SJCRH30 (cell line): ENCODE measurements around the gene SH2D6. TPM values are rescaled to one million over a fixed set of nuclear protein-coding genes. Genes with fewer than 3 reads are reported as not detected.

ENCODE experiments used
- DNase-seq, 2 experiments: peaks; one replicate each; pipeline ENCODE4 v3.0.0-alpha.2; 2015 to 2020
- H3K27ac ChIP-seq: fragments of 250-450 bp; sonication (Bioruptor Pico); 2 replicates; pipeline ENCODE4 v1.5.1; 2020; ENCODE audit warnings: mild to moderate bottlenecking, moderate library complexity
- H3K27me3 ChIP-seq: fragments of 250-450 bp; sonication (Bioruptor Pico); 2 replicates; pipeline ENCODE4 v1.5.1; 2020; ENCODE audit warnings: mild to moderate bottlenecking, moderate library complexity
- H3K36me3 ChIP-seq: fragments of 250-450 bp; sonication (Bioruptor Pico); 2 replicates; pipeline ENCODE4 v1.5.1; 2020; ENCODE audit warnings: mild to moderate bottlenecking, moderate library complexity
- H3K4me1 ChIP-seq: fragments of 250-450 bp; sonication (Bioruptor Pico); 2 replicates; pipeline ENCODE4 v1.5.1; 2020; ENCODE audit warnings: mild to moderate bottlenecking, moderate library complexity
- H3K4me3 ChIP-seq: fragments of 250-450 bp; sonication (Bioruptor Pico); 2 replicates; pipeline ENCODE4 v1.5.1; 2020; ENCODE audit warnings: mild to moderate bottlenecking, moderate library complexity
- H3K9me3 ChIP-seq: fragments of 250-450 bp; sonication (Bioruptor Pico); replicated peaks from 2 replicates; pipeline ENCODE4 v1.5.1; 2020; ENCODE audit warnings: mild to moderate bottlenecking, moderate library complexity
- total RNA-seq: library from RNA; depleted of rRNA; stranded (reverse); fragments of >200 nt; shearing (Covaris generic); gene quantifications from 2 replicates; pipeline ENCODE4 v1.2.3, GENCODE V29; 2014

Gene SH2D6
- total RNA-seq, 1 experiment from 2014 or later = 0.77 TPM

- Histone ChIP-seq H3K4me1 (no peaks in the 10 kb centered on the region), H3K36me3 (no peaks in the 10 kb centered on the region), H3K9me3 (no peaks in the 10 kb centered on the region), H3K27me3 (no peaks in the 10 kb centered on the region), H3K27ac (no peak overlapping the region), H3K4me3 (no peak overlapping the region)
- peak in 1 of 2 experiments; percentile 27 for DNase-seq
Observed at GRCh38 chr2:85452237-85452636, 33.7 kb downstream of the SH2D6 start.

- H3K4me1 ChIP-seq = no peaks in the 10 kb centered on the region
- H3K9me3 ChIP-seq = no peaks in the 10 kb centered on the region
Observed at GRCh38 chr2:85453571-85453970, 35.1 kb downstream of the SH2D6 start.

GRCh38 chr2:85455552-85456090 is 37.1 kb downstream of the SH2D6 start:
- H3K9me3 ChIP-seq = no peaks in the 10 kb centered on the region
- no peak overlapping the region for H3K27ac ChIP-seq
- no peaks in the 10 kb centered on the region for H3K36me3 ChIP-seq
- DNase-seq = no peak
- no peaks in the 10 kb centered on the region for H3K27me3 ChIP-seq
- H3K4me3 ChIP-seq = no peak overlapping the region
- H3K4me1 ChIP-seq = no peaks in the 10 kb centered on the region

More at GRCh38 chr2:85453571-85453970, 35.1 kb downstream of the SH2D6 start:
- no peaks in the 10 kb centered on the region for H3K27me3 ChIP-seq
- no peak overlapping the region for H3K27ac ChIP-seq
- DNase-seq = no peak
- no peaks in the 10 kb centered on the region for H3K36me3 ChIP-seq
- H3K4me3 ChIP-seq = no peak overlapping the region

GRCh38 chr2:85457043-85457442 is 38.5 kb downstream of the SH2D6 start:
- Histone ChIP-seq H3K4me1 (no peaks in the 10 kb centered on the region), H3K9me3 (no peaks in the 10 kb centered on the region), H3K27me3 (no peaks in the 10 kb centered on the region), H3K27ac (no peak overlapping the region), H3K4me3 (no peak overlapping the region), H3K36me3 (no peaks in the 10 kb centered on the region)
- DNase-seq = no peak

- no peak overlapping the region for H3K27ac ChIP-seq
- no peak for DNase-seq
- H3K4me3 ChIP-seq = no peak overlapping the region
- no peaks in the 10 kb centered on the region for H3K27me3 ChIP-seq
- H3K36me3 ChIP-seq = no peaks in the 10 kb centered on the region
- H3K9me3 ChIP-seq = no peaks in the 10 kb centered on the region
- H3K4me1 ChIP-seq = no peaks in the 10 kb centered on the region
Observed at GRCh38 chr2:85457877-85458316, 39.4 kb downstream of the SH2D6 start.

GRCh38 chr2:85458601-85459563 is 40.4 kb downstream of the SH2D6 start:
- H3K27me3 ChIP-seq = no peaks in the 10 kb centered on the region
- no peaks in the 10 kb centered on the region for H3K4me1 ChIP-seq
- no peaks in the 10 kb centered on the region for H3K9me3 ChIP-seq
- H3K36me3 ChIP-seq = no peaks in the 10 kb centered on the region
- no peak overlapping the region for H3K27ac ChIP-seq
- no peak overlapping the region for H3K4me3 ChIP-seq
- no peak for DNase-seq

GRCh38 chr2:85459771-85460170 is 41.3 kb downstream of the SH2D6 start:
- H3K9me3 ChIP-seq = no peaks in the 10 kb centered on the region
- no peak overlapping the region for H3K4me3 ChIP-seq
- no peak for DNase-seq

GRCh38 chr2:85462322-85462721 is 43.8 kb downstream of the SH2D6 start:
- Histone ChIP-seq H3K27me3 (no peaks in the 10 kb centered on the region), H3K9me3 (no peaks in the 10 kb centered on the region), H3K4me1 (no peaks in the 10 kb centered on the region), H3K4me3 (no peak overlapping the region), H3K36me3 (no peaks in the 10 kb centered on the region), H3K27ac (no peak overlapping the region)
- no peak for DNase-seq

More at GRCh38 chr2:85459771-85460170, 41.3 kb downstream of the SH2D6 start:
- no peak overlapping the region for H3K27ac ChIP-seq
- H3K27me3 ChIP-seq = no peaks in the 10 kb centered on the region
- H3K36me3 ChIP-seq = no peaks in the 10 kb centered on the region
- no peaks in the 10 kb centered on the region for H3K4me1 ChIP-seq

DNA sequence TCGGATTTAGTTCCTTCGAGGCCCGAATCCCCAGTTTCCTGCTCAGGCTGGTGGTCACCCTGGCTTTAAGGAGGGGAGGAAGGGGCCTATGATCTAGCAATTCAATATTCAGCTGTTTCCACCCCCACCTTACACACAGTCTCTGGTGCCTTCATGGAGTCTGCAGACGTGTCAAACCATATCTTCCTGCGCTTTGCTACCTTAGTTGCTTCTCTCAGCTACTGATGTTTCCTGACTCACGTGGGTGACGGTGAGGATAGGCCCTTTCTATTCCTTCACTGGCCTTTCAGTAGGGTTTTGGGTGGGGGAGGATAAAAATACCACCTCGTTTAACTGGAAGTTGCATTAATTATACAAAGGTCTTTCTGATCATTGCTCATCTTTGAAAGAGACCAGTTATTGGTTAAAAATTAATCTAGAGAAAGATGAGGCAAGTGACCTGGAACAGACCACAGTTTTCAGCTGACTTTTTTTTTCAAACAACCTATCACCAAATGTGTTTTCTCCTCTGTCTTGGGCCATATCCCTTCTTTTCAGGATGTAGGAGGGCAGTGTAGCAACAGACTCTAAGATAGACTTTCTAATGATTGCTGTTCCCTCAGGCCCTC is 49.7 kb downstream of the SH2D6 start:
- H3K27ac ChIP-seq = no peak overlapping the region
- no peak for DNase-seq
- H3K36me3 ChIP-seq = no peaks in the 10 kb centered on the region
- no peak overlapping the region for H3K4me3 ChIP-seq
- no peaks in the 10 kb centered on the region for H3K27me3 ChIP-seq
- no peaks in the 10 kb centered on the region for H3K9me3 ChIP-seq
- H3K4me1 ChIP-seq = no peaks in the 10 kb centered on the region

DNA sequence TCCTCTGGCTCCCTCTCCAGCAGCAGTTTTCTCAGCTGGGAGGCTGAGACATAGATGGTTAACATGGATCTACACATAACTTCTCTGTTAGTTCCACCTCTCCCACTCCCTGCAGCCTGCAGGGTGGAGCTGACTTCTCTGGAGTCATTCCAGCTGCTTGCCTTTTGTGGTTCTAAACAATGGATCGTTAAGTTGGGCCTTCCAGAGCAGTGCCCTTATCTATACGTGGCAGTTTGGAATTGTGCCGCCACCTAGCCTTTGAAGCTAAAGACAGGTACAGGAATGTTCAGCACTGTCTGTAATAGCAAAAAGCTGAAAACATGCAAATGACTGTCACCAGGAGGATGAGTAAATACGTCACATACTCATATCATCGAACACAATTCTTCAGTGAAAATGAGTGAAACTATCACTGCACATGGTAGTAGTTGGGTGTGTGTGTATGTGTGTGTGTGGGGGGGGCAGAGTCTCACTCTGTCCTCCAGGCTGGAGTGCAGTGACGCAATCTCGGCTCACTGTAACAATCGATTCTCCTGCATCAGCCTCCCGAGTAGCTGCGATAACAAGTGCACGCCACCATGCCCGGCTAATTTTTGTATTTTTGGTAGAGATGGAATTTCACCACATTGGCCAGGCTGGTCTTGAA is 50.3 kb downstream of the SH2D6 start:
- Histone ChIP-seq H3K4me1 (no peaks in the 10 kb centered on the region), H3K9me3 (no peaks in the 10 kb centered on the region), H3K27ac (no peak overlapping the region), H3K4me3 (no peak overlapping the region), H3K36me3 (no peaks in the 10 kb centered on the region), H3K27me3 (no peaks in the 10 kb centered on the region)
- DNase-seq = peak in 1 of 2 experiments; percentile 30

- H3K27ac ChIP-seq = no peak overlapping the region
- no peaks in the 10 kb centered on the region for H3K27me3 ChIP-seq
- no peak for DNase-seq
- H3K36me3 ChIP-seq = no peaks in the 10 kb centered on the region
- no peak overlapping the region for H3K4me3 ChIP-seq
- H3K4me1 ChIP-seq = no peaks in the 10 kb centered on the region
- H3K9me3 ChIP-seq = no peaks in the 10 kb centered on the region
Observed at GRCh38 chr2:85470850-85471800, 52.6 kb downstream of the SH2D6 start.

- Histone ChIP-seq H3K4me1 (no peaks in the 10 kb centered on the region), H3K27ac (no peak overlapping the region), H3K9me3 (no peaks in the 10 kb centered on the region), H3K4me3 (no peak overlapping the region), H3K27me3 (no peaks in the 10 kb centered on the region), H3K36me3 (no peaks in the 10 kb centered on the region)
- no peak for DNase-seq
Observed at GRCh38 chr2:85472261-85472660, 53.7 kb downstream of the SH2D6 start.

DNA sequence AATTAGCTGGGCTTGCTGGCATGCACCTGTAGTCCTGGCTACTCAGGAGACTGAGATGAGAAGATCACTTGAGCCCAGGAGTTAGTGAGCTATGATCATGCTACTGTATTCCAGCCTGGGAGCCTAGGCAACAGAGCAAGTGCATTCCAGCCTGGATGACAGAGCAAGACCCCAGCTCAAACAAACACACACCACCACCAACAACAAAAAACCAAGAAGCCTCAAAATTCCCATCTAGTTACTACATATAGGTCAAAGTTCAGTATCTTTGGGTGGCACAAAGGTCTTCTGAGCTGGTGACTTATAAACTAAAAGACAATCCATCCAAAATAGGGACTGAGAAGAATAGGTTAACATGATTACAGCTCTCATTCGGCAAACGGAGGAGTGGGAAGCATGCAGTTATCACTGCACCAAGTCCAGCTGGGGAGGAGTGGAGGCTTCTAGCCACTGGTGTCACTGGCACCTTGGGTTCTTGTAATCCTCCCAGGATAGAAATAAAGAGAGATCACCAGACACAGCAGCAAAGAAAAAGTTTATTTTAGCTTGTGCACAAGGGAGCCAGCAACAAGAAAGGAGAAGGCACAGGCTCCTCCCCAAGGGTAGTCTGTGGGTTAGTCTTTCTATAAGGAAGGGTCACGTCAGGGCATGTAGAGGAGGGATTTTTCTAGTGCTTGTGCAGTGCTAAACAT is 57.4 kb downstream of the SH2D6 start:
- Histone ChIP-seq H3K36me3 (no peaks in the 10 kb centered on the region), H3K27me3 (no peaks in the 10 kb centered on the region), H3K9me3 (no peaks in the 10 kb centered on the region), H3K4me3 (no peak overlapping the region), H3K4me1 (no peaks in the 10 kb centered on the region), H3K27ac (no peak overlapping the region)
- DNase-seq = no peak
